PFSK-1 (cell line): ENCODE measurements around the gene GALNS.
A peak's percentile ranks its signal among the peaks of the same experiment; 100 is the strongest.

Source experiments
- FOXP2 ChIP-seq: optimal IDR thresholded peaks from 2 replicates; pipeline ENCODE3; 2011; ENCODE audit warnings: borderline replicate concordance, control low read depth, inconsistent platforms; ENCODE audit not compliant: insufficient read depth; ENCODE audit errors: extremely low read length, extremely low read depth
- POLR2AphosphoS5 ChIP-seq: IDR thresholded peaks from 2 replicates; pipeline ENCODE4 v1.6.1; 2012; ENCODE audit warnings: low read depth, mild to moderate bottlenecking, control low read depth, low read length, moderate library complexity
- SIN3A ChIP-seq: IDR thresholded peaks from 2 replicates; pipeline ENCODE4 v1.6.1; 2012; ENCODE audit warnings: mild to moderate bottlenecking, low read length, moderate library complexity, borderline replicate concordance; ENCODE audit not compliant: insufficient read depth
- TAF1 ChIP-seq: IDR thresholded peaks from 2 replicates; pipeline ENCODE4 v1.6.1; 2012; ENCODE audit warnings: low read length, control low read depth, borderline replicate concordance; ENCODE audit not compliant: insufficient read depth
- TF ChIP-seq, protein P1 (sequence below), 2 experiments: IDR thresholded peaks; 2 replicates each; pipeline versions ENCODE4 v1.6.1 to v1.8.0; 2011 to 2012; ENCODE audit warnings: low read depth in 2 of 2, low read length in 2 of 2, control low read depth in 1 of 2, inconsistent platforms in 1 of 2, mild to moderate bottlenecking in 1 of 2, moderate library complexity in 1 of 2; ENCODE audit not compliant: insufficient read depth in 1 of 2

GALNS gene

DNA sequence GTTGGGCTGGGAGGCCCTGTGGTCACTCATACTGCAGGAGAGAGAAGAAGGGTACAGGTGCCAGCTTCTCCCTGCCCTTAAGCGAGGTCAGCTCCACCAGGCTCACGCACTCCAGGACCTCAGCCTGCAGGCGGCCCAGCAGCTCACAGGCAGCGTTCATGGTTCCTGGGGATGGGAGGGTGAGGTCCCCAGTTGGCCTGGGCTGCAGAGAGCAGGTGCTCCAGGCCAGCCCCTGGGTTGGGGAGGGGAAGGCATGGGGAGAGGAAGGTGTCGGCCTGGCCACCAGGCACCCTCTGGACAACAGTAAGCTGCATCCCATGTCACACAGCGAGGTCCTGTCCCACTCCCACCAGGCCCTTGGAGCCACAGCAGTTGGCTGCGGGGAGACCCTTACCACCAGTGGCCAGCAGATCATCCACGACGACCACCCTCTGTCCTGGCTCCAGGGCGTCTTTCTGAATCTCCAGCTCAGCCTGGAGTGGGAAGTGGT, 47.0 kb downstream of the GALNS start:
- no peak for TF ChIP-seq FOXP2
- 0 out of 2 replicates have a peak, but pooled peaks have one; percentile 1 for TF ChIP-seq SIN3A
- TF ChIP-seq POLR2AphosphoS5: peak; percentile 2; the same call in 1 of the 2 replicates

DNA sequence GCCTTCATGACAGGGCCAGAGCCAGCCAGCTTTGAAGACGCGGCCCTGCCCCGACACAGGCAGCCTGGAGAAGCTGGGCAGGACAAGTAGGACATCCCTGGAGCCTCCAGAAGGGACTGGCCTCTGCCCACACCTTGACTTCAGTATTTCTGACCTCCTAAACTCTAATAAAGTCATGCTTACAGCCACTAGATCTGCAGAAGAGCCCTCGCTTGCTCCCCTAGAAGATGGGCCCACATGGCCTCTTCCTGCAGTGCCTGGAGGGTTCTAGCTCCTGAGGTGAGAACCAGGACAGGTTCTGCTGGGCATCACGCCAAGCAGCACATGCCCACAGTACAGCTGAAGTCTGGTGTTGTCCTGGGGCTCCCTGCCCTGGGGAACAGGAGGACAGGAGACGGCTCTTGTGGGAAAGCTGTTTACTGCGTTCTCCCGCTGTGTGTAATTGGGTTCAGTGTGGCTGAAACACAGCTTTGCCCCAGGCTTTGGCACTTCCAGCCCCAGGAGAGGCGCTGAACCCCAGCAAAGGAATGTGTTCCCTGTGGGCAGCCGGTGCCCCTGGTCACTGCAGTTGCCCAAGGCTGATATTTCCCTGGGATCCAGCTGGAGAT, 47.6 kb downstream of the GALNS start:
- TF ChIP-seq POLR2AphosphoS5 (peak; percentile 80; the same call in 1 of the 2 replicates), FOXP2 (no peak), TAF1 (no peak), SIN3A (no peak)
- TF ChIP-seq, protein P1, sequence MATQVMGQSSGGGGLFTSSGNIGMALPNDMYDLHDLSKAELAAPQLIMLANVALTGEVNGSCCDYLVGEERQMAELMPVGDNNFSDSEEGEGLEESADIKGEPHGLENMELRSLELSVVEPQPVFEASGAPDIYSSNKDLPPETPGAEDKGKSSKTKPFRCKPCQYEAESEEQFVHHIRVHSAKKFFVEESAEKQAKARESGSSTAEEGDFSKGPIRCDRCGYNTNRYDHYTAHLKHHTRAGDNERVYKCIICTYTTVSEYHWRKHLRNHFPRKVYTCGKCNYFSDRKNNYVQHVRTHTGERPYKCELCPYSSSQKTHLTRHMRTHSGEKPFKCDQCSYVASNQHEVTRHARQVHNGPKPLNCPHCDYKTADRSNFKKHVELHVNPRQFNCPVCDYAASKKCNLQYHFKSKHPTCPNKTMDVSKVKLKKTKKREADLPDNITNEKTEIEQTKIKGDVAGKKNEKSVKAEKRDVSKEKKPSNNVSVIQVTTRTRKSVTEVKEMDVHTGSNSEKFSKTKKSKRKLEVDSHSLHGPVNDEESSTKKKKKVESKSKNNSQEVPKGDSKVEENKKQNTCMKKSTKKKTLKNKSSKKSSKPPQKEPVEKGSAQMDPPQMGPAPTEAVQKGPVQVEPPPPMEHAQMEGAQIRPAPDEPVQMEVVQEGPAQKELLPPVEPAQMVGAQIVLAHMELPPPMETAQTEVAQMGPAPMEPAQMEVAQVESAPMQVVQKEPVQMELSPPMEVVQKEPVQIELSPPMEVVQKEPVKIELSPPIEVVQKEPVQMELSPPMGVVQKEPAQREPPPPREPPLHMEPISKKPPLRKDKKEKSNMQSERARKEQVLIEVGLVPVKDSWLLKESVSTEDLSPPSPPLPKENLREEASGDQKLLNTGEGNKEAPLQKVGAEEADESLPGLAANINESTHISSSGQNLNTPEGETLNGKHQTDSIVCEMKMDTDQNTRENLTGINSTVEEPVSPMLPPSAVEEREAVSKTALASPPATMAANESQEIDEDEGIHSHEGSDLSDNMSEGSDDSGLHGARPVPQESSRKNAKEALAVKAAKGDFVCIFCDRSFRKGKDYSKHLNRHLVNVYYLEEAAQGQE (IDR thresholded peaks at IDR 0.05; ENCODE audit: insufficient read depth in 1 of 2, low read depth in 2 of 2, low read length in 2 of 2): no peak

DNA sequence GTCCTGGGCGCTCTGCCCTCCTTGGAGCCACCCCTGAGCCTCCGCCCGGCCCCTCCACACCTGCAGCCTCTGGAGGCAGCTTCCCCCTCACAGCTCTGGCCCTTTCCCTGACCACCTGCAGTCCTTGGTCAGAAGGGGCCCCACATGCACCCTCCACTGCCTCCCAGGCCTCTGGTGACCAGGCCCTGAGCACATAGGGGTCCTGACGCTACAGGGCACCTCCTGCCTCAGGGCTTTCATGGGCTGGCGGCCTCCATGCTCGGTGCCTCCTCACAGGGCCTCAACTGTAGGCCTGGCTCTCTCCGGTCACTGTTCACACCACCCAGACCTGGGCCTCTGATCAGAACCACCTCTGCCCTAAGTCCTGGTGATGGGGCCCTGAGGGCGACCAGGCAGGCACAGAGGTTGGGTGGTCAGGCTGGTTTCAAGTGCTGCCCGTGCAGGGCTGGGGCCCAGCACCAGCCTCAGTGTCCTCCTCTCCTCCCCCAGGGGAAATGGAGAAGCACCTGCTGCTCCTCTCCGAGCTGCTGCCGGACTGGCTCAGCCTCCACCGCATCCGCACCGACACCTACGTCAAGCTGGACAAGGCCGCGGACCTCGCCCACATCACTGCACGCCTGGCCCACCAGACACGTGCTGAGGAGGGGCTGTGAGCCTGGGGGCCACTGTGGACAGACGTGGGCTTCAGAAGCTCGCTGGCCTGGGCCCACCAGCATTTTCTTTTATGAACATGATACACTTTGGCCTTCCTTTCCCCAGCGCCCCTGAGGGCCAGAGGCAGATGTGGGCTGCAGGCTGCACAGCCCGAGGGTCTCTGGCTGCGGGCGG, 48.9 kb downstream of the GALNS start:
- TF ChIP-seq FOXP2: no peak
- peak; percentile 44; the same call in 1 of the 2 replicates for TF ChIP-seq POLR2AphosphoS5
- no peak for TF ChIP-seq SIN3A
- TF ChIP-seq, protein P1 (IDR thresholded peaks at IDR 0.05; ENCODE audit: insufficient read depth in 1 of 2, low read depth in 2 of 2, low read length in 2 of 2): no peak

DNA sequence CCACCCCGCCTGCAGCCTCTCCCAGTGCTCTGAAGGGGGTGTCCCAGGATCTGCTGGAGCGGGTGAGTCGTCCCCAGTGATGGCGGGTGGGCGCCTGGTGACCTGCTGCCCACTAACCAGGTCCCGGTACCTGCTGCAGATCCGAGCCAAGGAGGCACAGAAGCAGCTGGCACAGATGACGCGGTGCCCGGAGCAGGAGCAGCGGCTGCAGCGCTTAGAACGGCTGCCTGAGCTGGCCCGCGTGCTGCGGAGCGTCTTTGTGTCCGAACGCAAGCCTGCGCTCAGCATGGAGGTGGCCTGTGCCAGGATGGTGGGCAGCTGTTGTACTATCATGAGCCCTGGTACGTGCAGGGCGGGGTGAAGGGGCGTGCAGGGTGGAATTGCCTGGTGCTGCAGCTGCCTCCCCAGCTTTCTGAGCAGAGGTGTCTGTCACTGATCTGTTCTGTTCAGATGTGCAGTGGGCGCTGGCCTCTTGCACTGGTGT, 49.6 kb downstream of the GALNS start:
- TF ChIP-seq POLR2AphosphoS5 (0 out of 2 replicates have a peak, but pooled peaks have one; percentile 4), TAF1 (no peak), FOXP2 (no peak), SIN3A (no peak)
- TF ChIP-seq, protein P1 (IDR thresholded peaks at IDR 0.05; ENCODE audit: insufficient read depth in 1 of 2, low read depth in 2 of 2, low read length in 2 of 2): no peak

DNA sequence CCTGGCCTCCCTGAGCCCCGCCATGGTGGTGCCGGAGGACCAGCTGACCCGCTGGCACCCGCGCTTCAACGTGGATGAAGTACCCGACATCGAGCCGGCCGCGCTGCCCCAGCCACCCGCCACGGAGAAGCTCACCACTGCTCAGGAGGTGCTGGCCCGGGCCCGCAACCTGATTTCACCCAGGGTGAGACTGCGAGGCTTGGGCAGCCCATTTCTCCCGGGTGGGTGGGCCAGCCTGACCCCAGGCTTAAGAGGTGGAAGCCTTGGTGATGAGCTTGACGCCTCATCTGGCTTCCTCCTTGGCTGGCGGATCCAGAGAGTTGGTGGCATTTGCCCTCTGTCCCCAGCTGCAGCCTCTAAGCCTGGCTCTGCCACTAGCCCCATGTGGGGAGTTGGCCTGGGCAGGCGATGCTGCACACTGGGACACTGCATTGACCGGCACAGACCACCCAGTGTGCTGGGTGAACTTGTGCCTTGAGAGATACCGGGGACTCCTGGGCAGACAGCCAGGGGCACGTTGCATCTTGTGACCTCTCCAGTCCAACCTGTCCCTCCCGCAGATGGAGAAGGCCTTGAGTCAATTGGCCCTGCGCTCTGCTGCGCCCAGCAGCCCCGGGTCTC, 50.1 kb downstream of the GALNS start:
- no peak for TF ChIP-seq FOXP2
- TF ChIP-seq POLR2AphosphoS5: no peak
- TF ChIP-seq SIN3A: no peak
- TF ChIP-seq TAF1: no peak
- TF ChIP-seq, protein P1 (IDR thresholded peaks at IDR 0.05; ENCODE audit: insufficient read depth in 1 of 2, low read depth in 2 of 2, low read length in 2 of 2): no peak
